ENCODE results near the gene HBG2. TPM values are rescaled to one million over a fixed set of nuclear protein-coding genes. Genes with fewer than 3 reads are reported as not detected.

Gene HBG2
- total and polyA plus RNA-seq, 9 of the 15 experiments (the other 6 are each of a cell fraction or from before 2014, with no cell fraction given) = 1,626 to 58,619 (median 10,515) TPM

DNA sequence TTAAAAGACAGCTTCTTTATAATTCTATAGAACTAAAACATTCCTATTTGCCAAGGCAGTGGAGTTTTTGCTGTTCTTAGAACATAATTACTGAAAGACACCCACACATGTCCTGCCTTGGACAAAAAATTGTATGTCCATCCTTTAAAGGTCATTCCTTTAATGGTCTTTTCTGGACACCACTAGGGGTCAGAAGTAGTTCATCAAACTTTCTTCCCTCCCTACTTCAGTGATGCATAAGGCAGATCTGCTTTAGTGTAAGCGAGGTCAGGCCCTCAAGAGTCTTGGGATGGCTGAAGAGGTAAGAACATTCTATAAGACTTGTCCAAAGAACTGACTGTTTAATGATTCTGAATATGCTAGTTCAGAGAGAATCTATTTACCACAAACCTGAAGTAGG lies 49.8 kb downstream of the HBG2 start (continued):
- TF ChIP-seq, protein P1, sequence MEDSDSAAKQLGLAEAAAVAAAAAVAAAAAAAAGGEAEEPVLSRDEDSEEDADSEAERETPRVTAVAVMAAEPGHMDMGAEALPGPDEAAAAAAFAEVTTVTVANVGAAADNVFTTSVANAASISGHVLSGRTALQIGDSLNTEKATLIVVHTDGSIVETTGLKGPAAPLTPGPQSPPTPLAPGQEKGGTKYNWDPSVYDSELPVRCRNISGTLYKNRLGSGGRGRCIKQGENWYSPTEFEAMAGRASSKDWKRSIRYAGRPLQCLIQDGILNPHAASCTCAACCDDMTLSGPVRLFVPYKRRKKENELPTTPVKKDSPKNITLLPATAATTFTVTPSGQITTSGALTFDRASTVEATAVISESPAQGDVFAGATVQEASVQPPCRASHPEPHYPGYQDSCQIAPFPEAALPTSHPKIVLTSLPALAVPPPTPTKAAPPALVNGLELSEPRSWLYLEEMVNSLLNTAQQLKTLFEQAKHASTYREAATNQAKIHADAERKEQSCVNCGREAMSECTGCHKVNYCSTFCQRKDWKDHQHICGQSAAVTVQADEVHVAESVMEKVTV (CRISPR knock-in tag; IDR thresholded peaks at IDR 0.05) = peak; percentile 98
- TF ChIP-seq HMG20B (CRISPR knock-in tag; IDR thresholded peaks at IDR 0.05) = no peak
- peak; percentile 66; the same call in 1 of the 2 replicates for TF ChIP-seq ESRRA (IDR thresholded peaks at IDR 0.05; ENCODE audit: borderline replicate concordance, low read depth)
- TF ChIP-seq, protein P2, sequence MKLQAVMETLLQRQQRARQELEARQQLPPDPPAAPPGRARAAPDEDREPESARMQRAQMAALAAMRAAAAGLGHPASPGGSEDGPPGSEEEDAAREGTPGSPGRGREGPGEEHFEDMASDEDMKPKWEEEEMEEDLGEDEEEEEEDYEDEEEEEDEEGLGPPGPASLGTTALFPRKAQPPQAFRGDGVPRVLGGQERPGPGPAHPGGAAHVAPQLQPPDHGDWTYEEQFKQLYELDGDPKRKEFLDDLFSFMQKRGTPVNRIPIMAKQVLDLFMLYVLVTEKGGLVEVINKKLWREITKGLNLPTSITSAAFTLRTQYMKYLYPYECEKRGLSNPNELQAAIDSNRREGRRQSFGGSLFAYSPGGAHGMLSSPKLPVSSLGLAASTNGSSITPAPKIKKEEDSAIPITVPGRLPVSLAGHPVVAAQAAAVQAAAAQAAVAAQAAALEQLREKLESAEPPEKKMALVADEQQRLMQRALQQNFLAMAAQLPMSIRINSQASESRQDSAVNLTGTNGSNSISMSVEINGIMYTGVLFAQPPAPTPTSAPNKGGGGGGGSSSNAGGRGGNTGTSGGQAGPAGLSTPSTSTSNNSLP (IDR thresholded peaks at IDR 0.05; ENCODE audit: borderline replicate concordance, low read depth, low read length) = peak; percentile 73; the same call in 1 of the 2 replicates
- TF ChIP-seq, protein P3, sequence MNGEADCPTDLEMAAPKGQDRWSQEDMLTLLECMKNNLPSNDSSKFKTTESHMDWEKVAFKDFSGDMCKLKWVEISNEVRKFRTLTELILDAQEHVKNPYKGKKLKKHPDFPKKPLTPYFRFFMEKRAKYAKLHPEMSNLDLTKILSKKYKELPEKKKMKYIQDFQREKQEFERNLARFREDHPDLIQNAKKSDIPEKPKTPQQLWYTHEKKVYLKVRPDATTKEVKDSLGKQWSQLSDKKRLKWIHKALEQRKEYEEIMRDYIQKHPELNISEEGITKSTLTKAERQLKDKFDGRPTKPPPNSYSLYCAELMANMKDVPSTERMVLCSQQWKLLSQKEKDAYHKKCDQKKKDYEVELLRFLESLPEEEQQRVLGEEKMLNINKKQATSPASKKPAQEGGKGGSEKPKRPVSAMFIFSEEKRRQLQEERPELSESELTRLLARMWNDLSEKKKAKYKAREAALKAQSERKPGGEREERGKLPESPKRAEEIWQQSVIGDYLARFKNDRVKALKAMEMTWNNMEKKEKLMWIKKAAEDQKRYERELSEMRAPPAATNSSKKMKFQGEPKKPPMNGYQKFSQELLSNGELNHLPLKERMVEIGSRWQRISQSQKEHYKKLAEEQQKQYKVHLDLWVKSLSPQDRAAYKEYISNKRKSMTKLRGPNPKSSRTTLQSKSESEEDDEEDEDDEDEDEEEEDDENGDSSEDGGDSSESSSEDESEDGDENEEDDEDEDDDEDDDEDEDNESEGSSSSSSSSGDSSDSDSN (IDR thresholded peaks at IDR 0.05; ENCODE audit: borderline replicate concordance in 1 of 2, low read depth in 2 of 2, low read length in 2 of 2) = peak in 1 of 2 experiments; percentile 41; a peak in 1 of 4 replicates
- TF ChIP-seq STAT5B (CRISPR knock-in tag; IDR thresholded peaks at IDR 0.05) = no peak
- no peak for TF ChIP-seq FOXP1 (CRISPR knock-in tag; IDR thresholded peaks at IDR 0.05)
- TF ChIP-seq, protein P4, sequence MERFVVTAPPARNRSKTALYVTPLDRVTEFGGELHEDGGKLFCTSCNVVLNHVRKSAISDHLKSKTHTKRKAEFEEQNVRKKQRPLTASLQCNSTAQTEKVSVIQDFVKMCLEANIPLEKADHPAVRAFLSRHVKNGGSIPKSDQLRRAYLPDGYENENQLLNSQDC (CRISPR knock-in tag; IDR thresholded peaks at IDR 0.05) = no peak
- TF ChIP-seq TEAD4 (IDR thresholded peaks at IDR 0.05; ENCODE audit: low read length) = peak; percentile 29; the same call in 1 of the 2 replicates
- TF ChIP-seq TEAD4 (CRISPR knock-in tag; IDR thresholded peaks at IDR 0.05; ENCODE audit: borderline replicate concordance) = no peak
- peak; percentile 42; the same call in 1 of the 2 replicates for TF ChIP-seq NFATC3 (IDR thresholded peaks at IDR 0.05)
- peak; percentile 87 for TF ChIP-seq SMC3 (conservative IDR thresholded peaks at IDR 0.05; ENCODE audit: insufficient read depth, low read depth, low read length)
- TF ChIP-seq SRF (CRISPR knock-in tag; IDR thresholded peaks at IDR 0.05) = peak in 1 of 2 experiments; percentile 63; a peak in 1 of 4 replicates
- TF ChIP-seq, protein P5, sequence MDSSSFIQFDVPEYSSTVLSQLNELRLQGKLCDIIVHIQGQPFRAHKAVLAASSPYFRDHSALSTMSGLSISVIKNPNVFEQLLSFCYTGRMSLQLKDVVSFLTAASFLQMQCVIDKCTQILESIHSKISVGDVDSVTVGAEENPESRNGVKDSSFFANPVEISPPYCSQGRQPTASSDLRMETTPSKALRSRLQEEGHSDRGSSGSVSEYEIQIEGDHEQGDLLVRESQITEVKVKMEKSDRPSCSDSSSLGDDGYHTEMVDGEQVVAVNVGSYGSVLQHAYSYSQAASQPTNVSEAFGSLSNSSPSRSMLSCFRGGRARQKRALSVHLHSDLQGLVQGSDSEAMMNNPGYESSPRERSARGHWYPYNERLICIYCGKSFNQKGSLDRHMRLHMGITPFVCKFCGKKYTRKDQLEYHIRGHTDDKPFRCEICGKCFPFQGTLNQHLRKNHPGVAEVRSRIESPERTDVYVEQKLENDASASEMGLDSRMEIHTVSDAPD (CRISPR knock-in tag; IDR thresholded peaks at IDR 0.05) = no peak
- no peak for TF ChIP-seq ZNF134 (CRISPR knock-in tag; conservative IDR thresholded peaks at IDR 0.05)
- no peak for TF ChIP-seq PTBP1 (IDR thresholded peaks at IDR 0.05; ENCODE audit: low read depth, low read length)
- TF ChIP-seq ARID1B (IDR thresholded peaks at IDR 0.05) = 0 out of 2 replicates have a peak, but pooled peaks have one; percentile 8
- no peak for TF ChIP-seq NCOA1 (IDR thresholded peaks at IDR 0.05; ENCODE audit: low read depth)
- TF ChIP-seq, protein P6, sequence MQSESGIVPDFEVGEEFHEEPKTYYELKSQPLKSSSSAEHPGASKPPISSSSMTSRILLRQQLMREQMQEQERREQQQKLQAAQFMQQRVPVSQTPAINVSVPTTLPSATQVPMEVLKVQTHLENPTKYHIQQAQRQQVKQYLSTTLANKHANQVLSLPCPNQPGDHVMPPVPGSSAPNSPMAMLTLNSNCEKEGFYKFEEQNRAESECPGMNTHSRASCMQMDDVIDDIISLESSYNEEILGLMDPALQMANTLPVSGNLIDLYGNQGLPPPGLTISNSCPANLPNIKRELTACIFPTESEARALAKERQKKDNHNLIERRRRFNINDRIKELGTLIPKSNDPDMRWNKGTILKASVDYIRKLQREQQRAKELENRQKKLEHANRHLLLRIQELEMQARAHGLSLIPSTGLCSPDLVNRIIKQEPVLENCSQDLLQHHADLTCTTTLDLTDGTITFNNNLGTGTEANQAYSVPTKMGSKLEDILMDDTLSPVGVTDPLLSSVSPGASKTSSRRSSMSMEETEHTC (IDR thresholded peaks at IDR 0.05) = 0 out of 2 replicates have a peak, but pooled peaks have one; percentile 36
- no peak for TF ChIP-seq ZSCAN29 (IDR thresholded peaks at IDR 0.05)
- TF ChIP-seq CC2D1A (IDR thresholded peaks at IDR 0.05) = peak; percentile 88
